Retinal pigment epithelial cell (primary cell): ENCODE measurements around the gene ZNF473.

Experiments
- DNase-seq: peaks from one replicate; pipeline ENCODE4 v3.0.0-alpha.2; 2010; ENCODE audit warnings: low read depth
- H3K4me3 ChIP-seq: 2 replicates; pipeline ENCODE4 v1.5.1; 2011; ENCODE audit warnings: mild to moderate bottlenecking, low read length, control low read depth, moderate library complexity
- TF ChIP-seq, protein P1 (sequence below): conservative IDR thresholded peaks from 2 replicates; pipeline ENCODE4 v1.5.1; 2011; ENCODE audit warnings: low read depth, low read length, control low read depth, inconsistent platforms

Gene ZNF473

DNA sequence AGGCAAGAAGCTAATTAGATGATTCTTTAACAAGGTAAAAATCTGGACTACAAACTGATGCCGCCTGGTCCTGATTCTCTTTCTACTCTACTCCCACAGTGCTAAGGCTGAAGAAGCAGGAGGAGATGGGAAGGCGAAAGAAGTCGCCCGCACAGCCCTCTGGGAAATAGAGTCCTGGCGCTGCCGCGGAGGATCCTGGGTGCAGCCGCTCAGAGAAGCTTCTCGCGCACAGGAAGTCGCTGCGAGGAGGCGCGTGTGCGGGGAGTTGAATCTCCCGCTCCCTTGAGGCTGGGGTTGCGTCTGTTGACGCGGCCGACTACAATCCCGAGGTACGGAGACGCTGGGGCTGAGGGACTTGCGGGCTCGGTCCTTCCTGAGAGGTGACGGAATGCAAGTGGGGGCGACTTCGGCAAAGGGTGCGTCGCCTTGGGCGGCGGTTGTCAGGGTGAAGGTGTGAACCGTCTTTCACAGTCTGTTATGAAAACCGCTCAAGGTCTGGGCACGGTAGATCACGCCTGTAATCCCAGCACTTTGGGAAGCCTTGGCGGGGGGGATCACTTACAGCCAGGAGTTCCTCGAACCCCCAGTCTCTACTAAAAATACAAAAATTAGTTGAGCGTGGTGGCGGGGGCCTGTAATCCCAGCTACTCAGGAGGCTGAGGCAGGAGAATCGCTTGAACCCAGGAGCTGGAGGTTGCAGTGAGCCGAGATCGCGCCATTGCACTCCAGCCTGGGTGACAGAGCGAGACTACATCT, at the start of gene ZNF473:
ZNF473 (plus strand) TSS at position 212 of the 756 bp plus-strand sequence. CDS start 5,078 bp downstream, outside the sequence.
- H3K4me3 ChIP-seq, result peak within 1 kb of the TSS; percentile 98
- TF ChIP-seq, protein P1, sequence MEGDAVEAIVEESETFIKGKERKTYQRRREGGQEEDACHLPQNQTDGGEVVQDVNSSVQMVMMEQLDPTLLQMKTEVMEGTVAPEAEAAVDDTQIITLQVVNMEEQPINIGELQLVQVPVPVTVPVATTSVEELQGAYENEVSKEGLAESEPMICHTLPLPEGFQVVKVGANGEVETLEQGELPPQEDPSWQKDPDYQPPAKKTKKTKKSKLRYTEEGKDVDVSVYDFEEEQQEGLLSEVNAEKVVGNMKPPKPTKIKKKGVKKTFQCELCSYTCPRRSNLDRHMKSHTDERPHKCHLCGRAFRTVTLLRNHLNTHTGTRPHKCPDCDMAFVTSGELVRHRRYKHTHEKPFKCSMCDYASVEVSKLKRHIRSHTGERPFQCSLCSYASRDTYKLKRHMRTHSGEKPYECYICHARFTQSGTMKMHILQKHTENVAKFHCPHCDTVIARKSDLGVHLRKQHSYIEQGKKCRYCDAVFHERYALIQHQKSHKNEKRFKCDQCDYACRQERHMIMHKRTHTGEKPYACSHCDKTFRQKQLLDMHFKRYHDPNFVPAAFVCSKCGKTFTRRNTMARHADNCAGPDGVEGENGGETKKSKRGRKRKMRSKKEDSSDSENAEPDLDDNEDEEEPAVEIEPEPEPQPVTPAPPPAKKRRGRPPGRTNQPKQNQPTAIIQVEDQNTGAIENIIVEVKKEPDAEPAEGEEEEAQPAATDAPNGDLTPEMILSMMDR, result no peak
- peak; percentile 75 for DNase-seq

DNA sequence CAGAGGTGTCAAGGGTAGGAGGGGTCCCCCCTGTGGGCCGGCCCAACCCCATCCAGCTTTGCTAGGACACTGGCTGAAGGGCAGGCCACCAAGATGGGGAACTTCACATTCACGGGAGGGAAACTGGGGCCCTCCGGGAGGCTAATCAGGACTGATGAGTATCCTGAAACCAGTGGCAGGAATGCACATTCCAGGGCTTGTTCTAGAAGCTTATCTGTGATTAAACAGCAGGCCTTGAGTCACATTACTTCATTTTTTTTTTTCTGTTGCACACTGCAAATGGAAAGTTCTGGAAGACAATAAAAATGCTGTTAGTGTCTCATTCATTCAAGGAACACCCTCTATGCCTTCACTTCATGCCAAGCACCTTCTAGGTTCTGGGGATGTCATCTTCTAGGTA, 49.3 kb upstream of the ZNF473 start:
- TF ChIP-seq, protein P1, result no peak
- DNase-seq, result no peak
- H3K4me3 ChIP-seq, result no peak overlapping the region

DNA sequence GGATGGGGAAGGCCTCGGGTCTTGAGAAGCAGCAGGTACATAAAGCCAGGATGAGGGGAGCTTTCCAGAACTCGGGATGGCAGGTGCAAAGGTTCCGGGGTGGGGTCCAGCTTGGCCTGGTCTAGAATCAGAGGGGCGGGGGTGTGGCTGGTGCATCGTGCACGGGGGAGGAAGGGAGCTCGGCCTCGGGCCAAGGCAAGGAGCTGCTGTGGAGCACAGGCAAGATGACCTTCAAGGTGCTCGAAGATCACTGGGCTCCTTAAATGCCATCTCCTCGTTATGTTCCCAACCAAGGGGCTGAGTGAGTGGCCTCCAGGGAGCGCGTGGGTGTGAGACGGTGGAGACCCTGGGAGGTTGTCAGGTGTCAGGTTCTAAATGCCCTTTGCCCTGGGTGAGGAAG, 48.7 kb upstream of the ZNF473 start:
- no peak overlapping the region for H3K4me3 ChIP-seq
- TF ChIP-seq, protein P1, result no peak
- DNase-seq, result no peak

DNA sequence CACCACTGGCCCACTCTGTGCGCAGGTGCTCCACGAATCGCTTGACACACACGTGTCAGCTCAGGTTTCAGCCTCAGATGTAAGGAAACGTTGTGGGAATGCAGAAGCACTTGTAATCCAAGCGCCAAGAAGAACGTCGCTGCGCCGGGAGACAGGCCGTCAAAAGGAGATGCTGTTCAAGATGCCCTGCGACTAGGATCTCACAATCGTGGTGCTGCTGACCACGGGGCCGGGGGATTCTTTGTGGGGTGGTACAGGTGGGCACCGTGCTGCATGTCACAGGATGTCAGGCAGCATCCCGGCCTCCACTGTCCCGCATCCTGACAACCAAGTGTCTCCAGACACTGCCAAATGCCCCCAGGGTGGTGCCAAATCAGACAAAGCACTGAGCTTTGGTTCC, 47.9 kb upstream of the ZNF473 start:
- no peak for DNase-seq
- no peak overlapping the region for H3K4me3 ChIP-seq
- TF ChIP-seq, protein P1, result no peak

DNA sequence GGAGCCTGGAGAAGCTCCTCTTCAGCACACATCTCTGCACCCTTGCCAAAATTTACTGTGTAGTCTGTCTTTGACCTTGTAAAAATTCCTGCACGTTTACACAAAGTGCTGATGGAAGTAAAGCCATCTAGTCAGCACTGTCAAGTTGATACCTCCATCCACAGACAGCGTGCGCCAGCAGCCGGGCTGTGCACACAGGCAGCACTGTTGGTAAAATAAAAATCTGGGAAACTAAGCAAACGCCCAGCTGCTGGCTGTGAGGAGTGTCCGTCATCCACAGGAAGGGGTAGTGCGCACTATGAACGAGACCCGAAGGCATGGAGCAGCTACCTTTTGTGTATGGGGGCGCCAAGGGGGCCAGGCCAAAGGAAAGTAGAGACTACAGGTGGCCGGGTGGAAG, 47.5 kb upstream of the ZNF473 start:
- H3K4me3 ChIP-seq, result no peak overlapping the region
- TF ChIP-seq, protein P1, result no peak
- DNase-seq, result no peak

DNA sequence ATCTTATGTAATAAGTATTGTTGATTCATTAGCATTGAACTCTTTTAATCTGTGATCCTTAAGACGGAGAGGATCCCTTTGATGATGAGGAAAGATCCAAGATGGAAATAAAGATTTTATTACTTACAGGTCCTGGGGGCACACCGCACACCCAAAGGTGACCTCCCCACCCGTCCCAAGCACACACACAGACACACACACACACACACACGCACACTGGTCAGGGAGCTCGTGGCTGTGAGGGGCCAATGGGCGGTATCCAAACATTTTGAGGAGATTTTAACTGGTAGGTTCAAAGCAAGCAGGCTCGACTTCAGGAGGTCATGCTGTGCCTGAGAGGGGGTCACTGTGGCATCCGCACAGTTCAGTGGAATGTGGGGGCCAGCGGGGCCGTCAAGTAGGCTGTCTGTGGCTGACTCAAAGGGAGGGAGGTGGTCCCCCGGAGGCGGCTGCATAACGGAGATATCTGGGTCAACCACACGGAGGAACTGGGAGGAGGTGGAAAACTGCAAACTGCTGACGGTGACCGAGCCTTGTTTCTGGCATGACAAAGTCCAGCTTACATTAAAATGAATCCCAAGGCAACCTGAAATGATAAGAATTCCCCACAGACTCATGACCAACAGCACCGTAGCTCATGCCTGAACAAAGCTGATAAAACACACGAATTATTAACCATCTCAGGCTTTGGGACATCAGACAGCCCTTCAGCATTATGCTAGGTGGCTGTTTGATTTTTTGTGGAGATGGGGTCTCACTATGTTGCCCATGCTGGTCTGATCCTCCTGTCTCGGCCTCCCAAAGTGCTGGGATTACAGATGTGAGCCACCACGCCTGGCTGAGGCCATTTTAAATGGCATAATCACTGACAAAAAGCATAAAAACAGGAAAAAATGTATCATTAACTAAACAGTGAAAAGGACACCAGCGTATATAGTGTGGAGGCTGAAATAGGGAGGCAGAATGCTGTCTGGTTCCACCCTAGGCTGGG, 43.9 kb upstream of the ZNF473 start:
- H3K4me3 ChIP-seq, result no peak overlapping the region
- no peak for DNase-seq
- TF ChIP-seq, protein P1, result no peak
